Urinary bladder (tissue), 4 donors: ENCODE data around the gene DNAH11. TPM values are rescaled to one million over a fixed set of nuclear protein-coding genes. Genes with fewer than 3 reads are reported as not detected.
"Not testable (repeated sequence)": the region's sequence is repeated elsewhere in the genome, so short reads cannot be mapped to it uniquely, and the experiment has no call there.

Source experiments
- DNase-seq: peaks from one replicate; pipeline ENCODE4 v3.0.0-alpha.2; 2015; ENCODE audit errors: extremely low spot score
- H3K27ac ChIP-seq: one replicate; pipeline ENCODE4 v1.5.1; 2013; ENCODE audit warnings: low read depth, mild to moderate bottlenecking, moderate library complexity
- H3K36me3 ChIP-seq: one replicate; pipeline ENCODE4 v1.6.1; 2013; ENCODE audit warnings: mild to moderate bottlenecking, moderate library complexity; ENCODE audit not compliant: insufficient read depth
- H3K4me1 ChIP-seq: one replicate; pipeline ENCODE4 v1.6.1; 2013; ENCODE audit warnings: mild to moderate bottlenecking, moderate library complexity; ENCODE audit not compliant: insufficient read depth
- H3K4me3 ChIP-seq: one replicate; pipeline ENCODE4 v1.5.1; 2013; ENCODE audit warnings: low read depth, low read length
- WGBS: extraction: QIAGEN DNeasy Blood & Tissue Kit; methylation state at CpG from one replicate; pipeline ENCODE4 v1.1.7; 2013; 5-methylcytosine and 5-hydroxymethylcytosine counted together
- polyA plus RNA-seq: library from polyadenylated mRNA; stranded (reverse); fragments of 200-250 nt; gene quantifications from one replicate; pipeline ENCODE4 v1.2.3, GENCODE V29; 2013
- total RNA-seq: library from RNA; depleted of rRNA; stranded (reverse); fragments of >200 nt; gene quantifications from one replicate; pipeline ENCODE4 v1.2.3, GENCODE V29; 2014
- donor health status: healthy with polysubstance abuse.
- donor health status: healthy.

DNAH11 gene
- total and polyA plus RNA-seq, 2 donors = 0.14 to 0.32 TPM

GRCh38 chr7:21656796-21657195 lies 114.0 kb downstream of the DNAH11 start:
- 85% methylated on average over 2 of the region's 2 CpGs for WGBS
- H3K27ac ChIP-seq = no peak overlapping the region
- H3K36me3 ChIP-seq = no peaks in the 10 kb centered on the region
- no peak for DNase-seq
- H3K4me1 ChIP-seq = no peaks in the 10 kb centered on the region
- no peak overlapping the region for H3K4me3 ChIP-seq

DNA sequence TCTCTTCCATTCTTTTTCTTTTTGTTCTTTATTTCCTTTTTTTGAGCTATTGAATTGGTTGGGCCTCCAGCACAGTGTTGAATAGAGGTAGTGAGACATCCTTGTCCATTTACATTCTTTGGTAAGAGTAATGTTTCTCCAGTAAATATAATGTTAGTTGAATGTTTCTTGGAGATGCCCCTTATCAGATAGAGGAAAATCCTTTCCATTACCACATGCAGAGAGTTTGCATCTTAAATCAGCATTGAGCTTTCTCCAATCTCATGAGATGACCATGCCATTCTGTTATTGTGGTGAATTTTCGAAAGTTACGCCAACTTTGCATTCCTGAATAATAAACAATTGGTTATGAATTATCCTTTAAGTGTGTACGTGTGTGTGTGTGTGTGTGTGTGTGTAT lies 127.7 kb downstream of the DNAH11 start:
- 78% methylated on average over 3 of the region's 3 CpGs for whole genome bisulfite sequencing
- H3K4me1 ChIP-seq = no peaks in the 10 kb centered on the region
- H3K36me3 ChIP-seq = no peaks in the 10 kb centered on the region
- DNase-seq = no peak
- H3K27ac ChIP-seq = no peak overlapping the region
- H3K4me3 ChIP-seq = no peak overlapping the region

DNA sequence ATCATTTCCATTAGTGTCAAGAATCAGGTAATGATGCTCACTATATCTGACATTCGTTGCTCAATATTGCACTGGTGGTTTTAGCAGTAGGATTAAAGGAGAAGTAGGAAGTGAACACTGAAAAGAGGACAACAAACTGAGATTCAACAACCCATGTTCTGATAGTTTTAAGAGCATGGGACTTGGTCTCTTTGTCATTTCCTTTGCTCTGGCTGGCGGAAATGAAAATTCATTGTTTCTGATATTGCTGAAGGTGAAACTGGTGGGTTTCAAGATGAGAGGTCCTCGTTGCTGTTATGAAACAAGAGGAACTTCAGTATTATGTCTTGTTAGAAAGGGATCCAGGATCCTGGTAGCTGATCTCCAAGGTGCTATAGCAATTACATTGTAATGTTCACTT lies 129.0 kb downstream of the DNAH11 start:
- no peak overlapping the region for H3K4me3 ChIP-seq
- WGBS = 78% methylated on average over 3 of the region's 3 CpGs
- no peaks in the 10 kb centered on the region for H3K36me3 ChIP-seq
- DNase-seq = no peak
- H3K27ac ChIP-seq = no peak overlapping the region
- no peaks in the 10 kb centered on the region for H3K4me1 ChIP-seq

GRCh38 chr7:21675255-21675654 lies 132.4 kb downstream of the DNAH11 start:
- WGBS = 42% methylated on average over 3 of the region's 3 CpGs
- no peaks in the 10 kb centered on the region for H3K36me3 ChIP-seq
- no peaks in the 10 kb centered on the region for H3K4me1 ChIP-seq

DNA sequence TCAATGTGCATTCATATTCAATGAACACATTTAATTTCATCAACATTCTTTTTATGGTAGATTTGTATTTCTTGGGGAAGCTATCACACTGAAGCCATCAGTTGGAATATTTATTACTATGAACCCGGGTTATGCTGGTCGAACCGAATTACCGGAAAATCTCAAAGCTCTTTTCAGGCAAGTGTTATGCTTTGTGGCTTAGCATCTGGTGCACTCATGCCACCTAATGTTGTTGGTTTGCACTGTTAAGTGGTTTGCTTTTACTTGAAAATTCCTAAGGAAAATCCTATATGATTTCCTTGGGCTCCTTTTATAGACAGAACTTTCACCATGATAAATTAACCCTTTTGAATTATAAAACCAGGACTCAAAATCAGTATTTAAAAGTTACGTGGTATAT lies 147.9 kb downstream of the DNAH11 start:
- H3K4me1 ChIP-seq = no peaks in the 10 kb centered on the region
- no peak overlapping the region for H3K27ac ChIP-seq
- H3K4me3 ChIP-seq = no peak overlapping the region
- 50% methylated on average over 5 of the region's 5 CpGs for WGBS
- no peak for DNase-seq
- no peaks in the 10 kb centered on the region for H3K36me3 ChIP-seq

More at GRCh38 chr7:21675255-21675654, 132.4 kb downstream of the DNAH11 start:
- no peak overlapping the region for H3K27ac ChIP-seq
- no peak overlapping the region for H3K4me3 ChIP-seq
- DNase-seq = no peak

DNA sequence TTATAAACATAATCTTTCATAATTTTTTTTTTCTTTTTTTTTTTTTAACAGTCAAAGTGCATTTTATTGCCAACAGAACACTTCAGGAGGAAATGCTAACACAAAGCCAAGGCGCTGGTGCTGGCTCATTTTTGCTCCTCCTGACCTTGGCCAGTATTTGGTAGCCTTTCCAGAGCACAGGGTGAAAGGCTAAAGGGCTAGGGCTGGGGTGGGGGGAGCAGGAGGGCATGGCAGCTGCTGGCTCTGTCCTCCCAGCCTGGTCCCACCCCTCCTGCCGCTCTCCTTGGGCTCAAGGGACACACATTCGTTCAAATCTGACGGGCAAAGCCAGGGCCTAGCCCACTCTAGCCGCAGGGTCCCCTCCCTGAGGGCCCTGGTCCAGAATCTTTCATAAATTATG lies 148.3 kb downstream of the DNAH11 start:
- not testable (repeated sequence) for H3K4me1 ChIP-seq, H3K4me3 ChIP-seq, DNase-seq, H3K27ac ChIP-seq, H3K36me3 ChIP-seq
- 56% methylated on average over 4 of the region's 5 CpGs for WGBS

DNA sequence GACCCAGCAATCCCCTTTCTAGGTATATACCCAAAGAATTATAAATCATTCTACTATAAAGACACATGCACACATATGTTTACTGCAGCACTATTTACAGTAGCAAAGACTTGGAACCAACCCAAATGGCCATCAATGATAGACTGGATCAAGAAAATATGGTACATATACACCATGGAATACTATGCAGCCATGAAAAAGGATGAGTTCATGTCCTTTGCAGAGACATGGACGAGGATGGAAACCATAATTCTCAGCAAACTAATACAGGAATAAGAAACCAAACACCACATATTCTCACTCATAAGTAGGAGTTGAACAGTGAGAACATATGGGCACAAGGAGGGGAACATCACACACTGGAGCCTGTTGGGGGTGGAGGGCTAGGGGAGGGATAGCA lies 157.7 kb downstream of the DNAH11 start:
- H3K4me1 ChIP-seq, H3K36me3 ChIP-seq, DNase-seq, H3K4me3 ChIP-seq, H3K27ac ChIP-seq: not testable (repeated sequence)
- 77% methylated on average over 1 of the region's 1 CpG for WGBS

DNA sequence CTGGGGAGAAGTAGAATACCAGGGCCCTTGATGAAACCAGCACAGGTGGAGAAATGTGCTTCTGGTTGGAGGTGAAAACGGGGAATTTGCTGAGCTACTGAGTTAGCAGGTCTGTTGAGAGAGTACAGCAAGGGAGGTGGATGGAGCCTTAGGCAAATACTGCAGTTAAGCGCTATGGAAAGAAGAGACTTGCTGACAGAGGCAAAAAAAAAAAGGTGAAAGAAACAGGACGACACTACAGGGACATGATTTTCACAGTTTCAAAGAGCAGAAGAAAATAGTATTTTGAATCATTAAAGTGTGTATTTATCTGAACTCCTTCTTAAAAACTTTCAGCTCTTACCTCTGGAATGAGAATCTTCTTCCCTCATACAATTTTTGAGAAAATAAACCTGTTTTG lies 159.5 kb downstream of the DNAH11 start:
- H3K36me3 ChIP-seq = no peaks in the 10 kb centered on the region
- no peak for DNase-seq
- H3K27ac ChIP-seq = no peak overlapping the region
- 75% methylated on average over 3 of the region's 3 CpGs for WGBS
- no peak overlapping the region for H3K4me3 ChIP-seq
- no peaks in the 10 kb centered on the region for H3K4me1 ChIP-seq

GRCh38 chr7:21704359-21704758 lies 161.5 kb downstream of the DNAH11 start:
- Histone ChIP-seq H3K4me1 (no peaks in the 10 kb centered on the region), H3K27ac (no peak overlapping the region), H3K4me3 (no peak overlapping the region), H3K36me3 (no peaks in the 10 kb centered on the region)
- 55% methylated on average over 4 of the region's 4 CpGs for WGBS
- DNase-seq = no peak

DNA sequence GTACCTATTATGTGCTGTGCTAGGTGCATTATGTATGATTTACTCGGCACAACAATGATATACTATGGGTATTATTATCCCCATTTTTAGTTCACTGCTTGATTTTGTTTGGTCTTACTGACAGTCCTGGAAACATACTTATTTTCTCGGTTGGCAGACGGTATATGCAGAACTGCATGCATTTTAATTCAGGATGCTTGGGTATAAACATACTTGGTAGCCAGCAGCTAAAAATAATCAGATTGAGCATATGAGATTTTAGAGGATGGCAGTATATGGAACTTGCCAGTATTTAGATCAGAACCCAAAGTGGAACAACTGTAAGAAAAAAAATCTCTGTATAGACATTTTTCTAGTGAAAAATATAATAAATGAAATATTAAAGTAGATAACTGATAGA lies 163.3 kb downstream of the DNAH11 start:
- H3K36me3 ChIP-seq = no peaks in the 10 kb centered on the region
- WGBS = 87% methylated on average over 3 of the region's 3 CpGs
- H3K4me1 ChIP-seq = no peaks in the 10 kb centered on the region
- no peak overlapping the region for H3K27ac ChIP-seq
- no peak for DNase-seq
- H3K4me3 ChIP-seq = no peak overlapping the region

DNA sequence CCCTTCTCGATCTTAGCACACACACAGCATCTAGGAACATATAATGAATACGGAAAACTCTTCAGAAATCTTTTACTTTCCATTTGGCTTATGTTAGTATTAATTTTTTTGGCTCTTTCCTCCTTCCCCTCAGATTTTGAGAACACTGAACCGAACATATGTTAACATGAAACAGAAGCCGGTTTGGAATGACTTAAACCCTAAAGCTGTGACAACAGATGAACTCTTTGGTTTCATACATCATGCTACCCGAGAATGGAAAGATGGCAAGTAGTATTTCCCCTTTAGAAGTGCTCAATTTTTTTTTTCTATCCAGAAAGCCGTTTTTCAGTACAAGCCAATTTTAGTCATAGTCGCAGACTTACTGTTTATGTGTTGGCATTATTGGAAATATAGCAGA lies 164.7 kb downstream of the DNAH11 start:
- 79% methylated on average over 7 of the region's 7 CpGs for WGBS
- Histone ChIP-seq H3K36me3 (no peaks in the 10 kb centered on the region), H3K27ac (no peak overlapping the region), H3K4me3 (no peak overlapping the region), H3K4me1 (no peaks in the 10 kb centered on the region)
- DNase-seq = no peak

- Histone ChIP-seq H3K4me1 (no peaks in the 10 kb centered on the region), H3K27ac (no peak overlapping the region), H3K36me3 (no peaks in the 10 kb centered on the region), H3K4me3 (no peak overlapping the region)
- no peak for DNase-seq
- WGBS = 85% methylated on average over 6 of the region's 6 CpGs
Measured at GRCh38 chr7:21708096-21708495, 165.3 kb downstream of the DNAH11 start.

- Histone ChIP-seq H3K4me3 (no peak overlapping the region), H3K27ac (no peak overlapping the region), H3K36me3 (no peaks in the 10 kb centered on the region), H3K4me1 (no peaks in the 10 kb centered on the region)
- DNase-seq = no peak
- WGBS = 90% methylated on average over 5 of the region's 5 CpGs
Measured at GRCh38 chr7:21717323-21717722, 174.5 kb downstream of the DNAH11 start.

DNA sequence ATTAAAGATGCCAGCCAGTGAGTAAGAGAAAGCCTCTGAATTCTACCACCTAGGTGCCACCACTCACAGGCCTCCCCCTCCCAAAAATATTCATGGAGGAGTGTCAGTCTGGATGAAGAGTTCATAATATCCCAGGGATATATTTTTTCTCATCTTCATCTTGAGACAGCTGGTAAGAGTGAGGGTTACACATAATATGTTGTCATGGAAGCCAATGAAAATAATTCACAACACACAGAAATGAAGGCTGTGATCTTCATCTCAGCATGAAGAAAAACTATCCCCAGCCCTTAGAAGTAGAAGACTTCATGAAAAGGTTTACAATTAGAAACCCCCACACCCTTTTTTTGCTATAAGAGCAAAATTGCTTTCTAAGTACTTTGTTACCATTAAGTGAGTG lies 175.6 kb downstream of the DNAH11 start:
- H3K4me1 ChIP-seq = no peaks in the 10 kb centered on the region
- DNase-seq = no peak
- H3K36me3 ChIP-seq = no peaks in the 10 kb centered on the region
- H3K27ac ChIP-seq = no peak overlapping the region
- H3K4me3 ChIP-seq = no peak overlapping the region

DNA sequence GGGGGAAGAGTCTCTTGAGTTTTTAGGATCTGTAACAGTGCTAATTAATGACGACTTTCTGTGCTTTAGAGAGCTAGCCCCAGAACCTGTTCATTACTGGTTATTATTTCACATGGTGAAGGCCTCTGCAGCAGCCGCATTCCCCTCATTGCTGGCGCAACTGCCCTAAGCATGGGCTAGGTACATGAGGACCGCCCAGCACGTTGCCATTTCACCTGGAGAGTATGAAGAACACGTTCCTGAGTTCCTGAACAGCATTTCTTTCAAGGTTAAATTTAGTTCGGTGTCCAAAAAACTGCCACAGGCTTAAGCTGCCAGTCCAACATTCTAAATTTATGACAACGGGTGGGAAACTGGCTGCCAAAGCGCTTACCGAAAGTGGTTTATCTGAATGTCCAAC lies 177.0 kb downstream of the DNAH11 start:
- WGBS = 83% methylated on average over 10 of the region's 10 CpGs
- no peak overlapping the region for H3K4me3 ChIP-seq
- H3K27ac ChIP-seq = no peak overlapping the region
- H3K4me1 ChIP-seq = no peaks in the 10 kb centered on the region
- H3K36me3 ChIP-seq = no peaks in the 10 kb centered on the region
- no peak for DNase-seq
